ENCODE results near the gene ZNF213. TPM values are rescaled to one million over a fixed set of nuclear protein-coding genes. Genes with fewer than 3 reads are reported as not detected.

Gene ZNF213, protein sequence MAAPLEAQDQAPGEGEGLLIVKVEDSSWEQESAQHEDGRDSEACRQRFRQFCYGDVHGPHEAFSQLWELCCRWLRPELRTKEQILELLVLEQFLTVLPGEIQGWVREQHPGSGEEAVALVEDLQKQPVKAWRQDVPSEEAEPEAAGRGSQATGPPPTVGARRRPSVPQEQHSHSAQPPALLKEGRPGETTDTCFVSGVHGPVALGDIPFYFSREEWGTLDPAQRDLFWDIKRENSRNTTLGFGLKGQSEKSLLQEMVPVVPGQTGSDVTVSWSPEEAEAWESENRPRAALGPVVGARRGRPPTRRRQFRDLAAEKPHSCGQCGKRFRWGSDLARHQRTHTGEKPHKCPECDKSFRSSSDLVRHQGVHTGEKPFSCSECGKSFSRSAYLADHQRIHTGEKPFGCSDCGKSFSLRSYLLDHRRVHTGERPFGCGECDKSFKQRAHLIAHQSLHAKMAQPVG
- 2.0 and 8.0 TPM in 2 replicates for total RNA-seq (2014; rRNA removed; shearing (Covaris generic); ENCODE audit: low replicate concordance)

GRCh38 chr16:3134338-3135125 is at the start of gene ZNF213:
Gene ZNF213 (plus strand): TSS chr16:3135029. CDS start chr16:3137281, 2,252 bp downstream.
- Histone ChIP-seq H3K36me3 (ENCODE audit: insufficient read depth, low read length) (peaks cover 7% of the 10 kb centered on the region; the same call in 1 of the 2 replicates), H3K27ac (ENCODE audit: low read length) (peak within 1 kb of the TSS; percentile 67), H3K9me2 (replicated peaks; ENCODE audit: insufficient read depth, low read length) (no peaks in the 10 kb centered on the region), H3K4me2 (ENCODE audit: low read depth, low read length, poor library complexity, severe bottlenecking) (peak within 1 kb of the TSS; percentile 99), H3K9ac (ENCODE audit: low read length) (peak within 1 kb of the TSS; percentile 93), H4K20me1 (ENCODE audit: insufficient read depth, low read depth, low read length) (peaks cover 9% of the 10 kb centered on the region), H3K9me3 (ENCODE audit: low read length) (no peaks in the 10 kb centered on the region), H3K27me3 (ENCODE audit: low read length) (no peaks in the 10 kb centered on the region), H3K4me1 (ENCODE audit: low read length) (peaks cover 38% of the 10 kb centered on the region), H3K79me2 (ENCODE audit: low read length) (peaks cover 42% of the 10 kb centered on the region), H2AFZ (ENCODE audit: low read length) (0 out of 2 replicates have a peak within 1 kb of the TSS, but pooled peaks have one; percentile 61), H3K4me3 (ENCODE audit: low read length) (peak within 1 kb of the TSS; percentile 91)
- peak; percentile 99 for DNase-seq

GRCh38 chr16:3085868-3086595 is 48.8 kb upstream of the ZNF213 start:
- no peak overlapping the region for H3K9ac ChIP-seq (ENCODE audit: low read length)
- no peaks in the 10 kb centered on the region for H3K27me3 ChIP-seq (ENCODE audit: low read length)
- H3K36me3 ChIP-seq (ENCODE audit: insufficient read depth, low read length) = no peaks in the 10 kb centered on the region
- no peak overlapping the region for H3K4me3 ChIP-seq (ENCODE audit: low read length)
- no peaks in the 10 kb centered on the region for H4K20me1 ChIP-seq (ENCODE audit: insufficient read depth, low read depth, low read length)
- H2AFZ ChIP-seq (ENCODE audit: low read length) = no peak overlapping the region
- DNase-seq = no peak
- H3K79me2 ChIP-seq (ENCODE audit: low read length) = no peaks in the 10 kb centered on the region
- no peak overlapping the region for H3K4me2 ChIP-seq (ENCODE audit: low read depth, low read length, poor library complexity, severe bottlenecking)
- no peaks in the 10 kb centered on the region for H3K4me1 ChIP-seq (ENCODE audit: low read length)
- no peak overlapping the region for H3K27ac ChIP-seq (ENCODE audit: low read length)
- H3K9me3 ChIP-seq (ENCODE audit: low read length) = no peaks in the 10 kb centered on the region
- no peaks in the 10 kb centered on the region for H3K9me2 ChIP-seq (replicated peaks; ENCODE audit: insufficient read depth, low read length)

- H3K27ac ChIP-seq (ENCODE audit: low read length) = no peak overlapping the region
- no peak for DNase-seq
- H3K9ac ChIP-seq (ENCODE audit: low read length) = no peak overlapping the region
- no peaks in the 10 kb centered on the region for H3K9me3 ChIP-seq (ENCODE audit: low read length)
- no peaks in the 10 kb centered on the region for H3K4me1 ChIP-seq (ENCODE audit: low read length)
- no peaks in the 10 kb centered on the region for H4K20me1 ChIP-seq (ENCODE audit: insufficient read depth, low read depth, low read length)
- H2AFZ ChIP-seq (ENCODE audit: low read length) = no peak overlapping the region
- no peaks in the 10 kb centered on the region for H3K36me3 ChIP-seq (ENCODE audit: insufficient read depth, low read length)
- H3K9me2 ChIP-seq (replicated peaks; ENCODE audit: insufficient read depth, low read length) = no peaks in the 10 kb centered on the region
- H3K27me3 ChIP-seq (ENCODE audit: low read length) = no peaks in the 10 kb centered on the region
- no peak overlapping the region for H3K4me2 ChIP-seq (ENCODE audit: low read depth, low read length, poor library complexity, severe bottlenecking)
- no peaks in the 10 kb centered on the region for H3K79me2 ChIP-seq (ENCODE audit: low read length)
- H3K4me3 ChIP-seq (ENCODE audit: low read length) = no peak overlapping the region
Measured at GRCh38 chr16:3086596-3087242, 48.1 kb upstream of the ZNF213 start.

DNA sequence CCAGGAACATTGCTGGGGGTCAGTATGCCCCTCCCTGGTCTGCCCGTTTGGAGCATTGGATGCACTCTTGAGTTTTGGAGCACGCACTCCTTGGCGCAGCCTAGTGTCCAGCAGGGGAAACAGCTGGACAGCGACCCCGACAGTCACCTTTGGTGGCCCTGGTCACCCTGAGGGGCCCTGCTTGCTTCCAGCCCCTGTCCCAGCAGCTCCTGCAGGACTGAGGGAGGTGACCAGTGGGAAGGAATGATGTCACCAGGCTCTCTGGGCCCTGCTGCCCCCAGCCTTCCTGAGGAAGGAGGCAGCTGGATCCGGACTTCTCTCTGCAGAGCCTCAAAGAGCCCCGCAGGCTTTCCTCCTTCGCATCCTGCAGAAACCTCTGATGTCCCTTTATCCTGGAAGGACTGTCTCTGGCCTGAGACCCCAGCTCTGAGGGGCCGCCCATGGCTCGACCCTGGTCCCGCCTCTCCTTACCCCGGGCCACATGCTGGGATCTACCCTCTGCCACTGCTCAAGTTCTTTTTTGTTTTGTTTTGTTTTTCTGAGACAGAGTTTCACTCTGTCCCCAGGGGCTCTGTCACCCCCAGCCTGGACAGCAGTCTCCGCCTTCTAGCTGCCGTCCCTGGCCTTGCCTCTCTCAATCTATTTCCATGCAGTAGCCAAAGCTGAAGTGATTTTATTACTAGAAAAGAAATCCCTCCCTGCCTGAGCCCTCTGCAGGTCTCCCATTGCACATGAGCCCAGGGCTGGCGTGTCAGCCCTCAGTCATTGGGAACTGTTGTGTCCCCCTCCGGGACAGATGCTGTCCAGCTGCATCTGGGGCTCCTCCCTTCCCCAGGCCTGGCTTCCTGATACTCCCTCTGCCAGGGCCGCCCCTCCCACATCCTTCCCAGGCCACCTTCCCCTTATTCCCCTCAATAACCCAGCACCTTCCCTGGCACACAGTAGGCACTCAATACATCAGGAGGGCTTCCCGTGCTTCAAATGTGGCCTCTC is 47.3 kb upstream of the ZNF213 start:
- Histone ChIP-seq H3K36me3 (ENCODE audit: insufficient read depth, low read length) (no peaks in the 10 kb centered on the region), H2AFZ (ENCODE audit: low read length) (no peak overlapping the region), H3K4me1 (ENCODE audit: low read length) (no peaks in the 10 kb centered on the region), H4K20me1 (ENCODE audit: insufficient read depth, low read depth, low read length) (no peaks in the 10 kb centered on the region), H3K79me2 (ENCODE audit: low read length) (no peaks in the 10 kb centered on the region), H3K4me3 (ENCODE audit: low read length) (no peak overlapping the region), H3K9me3 (ENCODE audit: low read length) (no peaks in the 10 kb centered on the region), H3K4me2 (ENCODE audit: low read depth, low read length, poor library complexity, severe bottlenecking) (no peak overlapping the region), H3K27ac (ENCODE audit: low read length) (no peak overlapping the region), H3K9ac (ENCODE audit: low read length) (no peak overlapping the region), H3K9me2 (replicated peaks; ENCODE audit: insufficient read depth, low read length) (no peaks in the 10 kb centered on the region), H3K27me3 (ENCODE audit: low read length) (no peaks in the 10 kb centered on the region)
- peak; percentile 25 for DNase-seq

GRCh38 chr16:3088450-3088849 is 46.4 kb upstream of the ZNF213 start:
- H3K4me2 ChIP-seq (ENCODE audit: low read depth, low read length, poor library complexity, severe bottlenecking) = no peak overlapping the region
- no peak overlapping the region for H2AFZ ChIP-seq (ENCODE audit: low read length)
- H3K9ac ChIP-seq (ENCODE audit: low read length) = no peak overlapping the region
- no peaks in the 10 kb centered on the region for H3K9me3 ChIP-seq (ENCODE audit: low read length)
- H3K4me1 ChIP-seq (ENCODE audit: low read length) = peaks cover 7% of the 10 kb centered on the region
- H3K4me3 ChIP-seq (ENCODE audit: low read length) = no peak overlapping the region
- H3K27ac ChIP-seq (ENCODE audit: low read length) = no peak overlapping the region
- no peaks in the 10 kb centered on the region for H3K9me2 ChIP-seq (replicated peaks; ENCODE audit: insufficient read depth, low read length)
- H3K36me3 ChIP-seq (ENCODE audit: insufficient read depth, low read length) = no peaks in the 10 kb centered on the region
- no peak for DNase-seq
- H4K20me1 ChIP-seq (ENCODE audit: insufficient read depth, low read depth, low read length) = no peaks in the 10 kb centered on the region
- H3K79me2 ChIP-seq (ENCODE audit: low read length) = no peaks in the 10 kb centered on the region
- H3K27me3 ChIP-seq (ENCODE audit: low read length) = no peaks in the 10 kb centered on the region

DNA sequence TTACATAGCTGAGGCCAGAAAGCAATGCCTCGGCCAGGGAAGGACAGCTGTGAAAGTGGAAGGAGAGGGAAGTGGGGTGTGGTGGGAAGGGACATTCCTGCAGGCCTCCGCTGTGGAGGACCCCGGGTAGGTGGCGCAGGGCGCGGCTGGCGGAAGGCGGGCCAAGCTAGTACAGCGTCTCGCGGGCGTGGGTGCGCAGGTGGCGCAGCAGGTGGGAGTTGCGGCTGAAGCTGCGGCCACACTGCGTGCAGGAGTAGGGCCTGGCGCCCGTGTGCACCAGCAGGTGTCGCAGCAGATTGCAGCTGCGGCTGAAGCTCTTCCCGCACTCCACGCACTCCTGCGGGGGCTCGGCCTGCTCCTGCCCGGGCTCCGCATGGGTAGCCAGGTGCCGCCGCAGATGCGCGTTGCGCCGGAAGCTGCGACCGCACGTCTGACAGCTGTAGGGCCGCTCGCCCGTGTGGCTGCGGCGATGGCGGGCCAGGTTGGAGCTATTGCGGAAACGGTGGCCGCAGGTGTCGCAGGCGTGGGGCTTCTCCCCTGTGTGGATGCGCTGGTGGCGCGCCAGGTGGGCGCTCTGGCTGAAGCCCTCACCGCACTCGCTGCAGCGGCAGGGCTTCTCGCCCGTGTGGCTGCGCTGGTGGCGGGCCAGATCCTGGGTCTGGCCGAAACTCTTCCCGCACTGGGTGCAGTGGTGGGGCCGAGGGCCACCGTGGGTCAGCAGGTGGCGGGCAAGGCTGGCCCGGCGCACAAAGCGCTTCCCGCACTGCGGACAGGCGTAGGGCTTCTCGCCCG is 45.7 kb upstream of the ZNF213 start:
- Histone ChIP-seq H3K79me2 (ENCODE audit: low read length) (no peaks in the 10 kb centered on the region), H3K9ac (ENCODE audit: low read length) (no peak overlapping the region), H2AFZ (ENCODE audit: low read length) (no peak overlapping the region), H3K27ac (ENCODE audit: low read length) (no peak overlapping the region), H3K4me1 (ENCODE audit: low read length) (peaks cover 10% of the 10 kb centered on the region), H4K20me1 (ENCODE audit: insufficient read depth, low read depth, low read length) (no peaks in the 10 kb centered on the region), H3K4me2 (ENCODE audit: low read depth, low read length, poor library complexity, severe bottlenecking) (no peak overlapping the region), H3K36me3 (ENCODE audit: insufficient read depth, low read length) (no peaks in the 10 kb centered on the region), H3K4me3 (ENCODE audit: low read length) (no peak overlapping the region), H3K27me3 (ENCODE audit: low read length) (no peaks in the 10 kb centered on the region), H3K9me3 (ENCODE audit: low read length) (no peaks in the 10 kb centered on the region), H3K9me2 (replicated peaks; ENCODE audit: insufficient read depth, low read length) (no peaks in the 10 kb centered on the region)
- DNase-seq = peak; percentile 17
